ENCODE results near the gene APAF1. TPM values are rescaled to one million over a fixed set of nuclear protein-coding genes. Genes with fewer than 3 reads are reported as not detected.

Gene APAF1
- total RNA-seq, 1 donor from 2014 or later = 49.2 TPM

GRCh38 chr12:98735821-98736220 lies 90.7 kb downstream of the APAF1 start:
- no peak overlapping the region for H2AFZ ChIP-seq (ENCODE audit: low read depth, low read length)
- no peak overlapping the region for H3K4me3 ChIP-seq (ENCODE audit: insufficient read depth, low read depth, low read length)
- no peak overlapping the region for H3K27ac ChIP-seq (ENCODE audit: low read depth, low read length)
- Mint-ChIP-seq H3K27me3 (ENCODE audit: low read depth, unreplicated experiment) (no peaks in the 10 kb centered on the region), H3K4me3 (ENCODE audit: unreplicated experiment) (no peak overlapping the region), H3K9me3 (ENCODE audit: unreplicated experiment) (peaks cover under 1% of the 10 kb centered on the region), H3K4me1 (ENCODE audit: low read depth, unreplicated experiment) (peaks cover 8% of the 10 kb centered on the region), H3K36me3 (ENCODE audit: low read depth, unreplicated experiment) (peaks cover 17% of the 10 kb centered on the region), H3K27ac (ENCODE audit: unreplicated experiment) (peak overlapping the region; percentile 10)
- H3K9ac ChIP-seq (ENCODE audit: low read length) = no peak overlapping the region
- no peak overlapping the region for H3K4me2 ChIP-seq (ENCODE audit: low read length)
- no peak for TF ChIP-seq EZH2 (IDR thresholded peaks at IDR 0.05; ENCODE audit: insufficient read depth, low read length)
- TF ChIP-seq, protein P1, sequence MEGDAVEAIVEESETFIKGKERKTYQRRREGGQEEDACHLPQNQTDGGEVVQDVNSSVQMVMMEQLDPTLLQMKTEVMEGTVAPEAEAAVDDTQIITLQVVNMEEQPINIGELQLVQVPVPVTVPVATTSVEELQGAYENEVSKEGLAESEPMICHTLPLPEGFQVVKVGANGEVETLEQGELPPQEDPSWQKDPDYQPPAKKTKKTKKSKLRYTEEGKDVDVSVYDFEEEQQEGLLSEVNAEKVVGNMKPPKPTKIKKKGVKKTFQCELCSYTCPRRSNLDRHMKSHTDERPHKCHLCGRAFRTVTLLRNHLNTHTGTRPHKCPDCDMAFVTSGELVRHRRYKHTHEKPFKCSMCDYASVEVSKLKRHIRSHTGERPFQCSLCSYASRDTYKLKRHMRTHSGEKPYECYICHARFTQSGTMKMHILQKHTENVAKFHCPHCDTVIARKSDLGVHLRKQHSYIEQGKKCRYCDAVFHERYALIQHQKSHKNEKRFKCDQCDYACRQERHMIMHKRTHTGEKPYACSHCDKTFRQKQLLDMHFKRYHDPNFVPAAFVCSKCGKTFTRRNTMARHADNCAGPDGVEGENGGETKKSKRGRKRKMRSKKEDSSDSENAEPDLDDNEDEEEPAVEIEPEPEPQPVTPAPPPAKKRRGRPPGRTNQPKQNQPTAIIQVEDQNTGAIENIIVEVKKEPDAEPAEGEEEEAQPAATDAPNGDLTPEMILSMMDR (IDR thresholded peaks at IDR 0.05; ENCODE audit: insufficient read depth, low read depth, low read length) = no peak
- no peaks in the 10 kb centered on the region for H3K27me3 ChIP-seq (ENCODE audit: insufficient read depth, low read length)
- H3K79me2 ChIP-seq (ENCODE audit: insufficient read depth, low read length) = no peaks in the 10 kb centered on the region
- DNase-seq (ENCODE audit: low read depth) (no peak), FAIRE-seq (no peak)
- peaks cover 17% of the 10 kb centered on the region for H3K4me1 ChIP-seq (ENCODE audit: insufficient read depth, low read length)
- no peaks in the 10 kb centered on the region for H3K9me3 ChIP-seq (ENCODE audit: insufficient read depth, low read depth, low read length)
- peaks cover 14% of the 10 kb centered on the region for H3K36me3 ChIP-seq (ENCODE audit: insufficient read depth, low read length)
- H4K20me1 ChIP-seq (ENCODE audit: insufficient read depth, low read length) = no peaks in the 10 kb centered on the region

- peaks cover 6% of the 10 kb centered on the region for H3K36me3 ChIP-seq (ENCODE audit: insufficient read depth, low read length)
- no peak overlapping the region for H3K4me3 ChIP-seq (ENCODE audit: insufficient read depth, low read depth, low read length)
- no peaks in the 10 kb centered on the region for H3K9me3 ChIP-seq (ENCODE audit: insufficient read depth, low read depth, low read length)
- H3K79me2 ChIP-seq (ENCODE audit: insufficient read depth, low read length) = no peaks in the 10 kb centered on the region
- H4K20me1 ChIP-seq (ENCODE audit: insufficient read depth, low read length) = no peaks in the 10 kb centered on the region
- H3K4me1 ChIP-seq (ENCODE audit: insufficient read depth, low read length) = peaks cover 25% of the 10 kb centered on the region
- H3K27me3 Mint-ChIP-seq (ENCODE audit: low read depth, unreplicated experiment) = no peaks in the 10 kb centered on the region
- peaks cover 13% of the 10 kb centered on the region for H3K36me3 Mint-ChIP-seq (ENCODE audit: low read depth, unreplicated experiment)
- peaks cover 5% of the 10 kb centered on the region for H3K9me3 Mint-ChIP-seq (ENCODE audit: unreplicated experiment)
- no peak for TF ChIP-seq EZH2 (IDR thresholded peaks at IDR 0.05; ENCODE audit: insufficient read depth, low read length)
- TF ChIP-seq, protein P1 (IDR thresholded peaks at IDR 0.05; ENCODE audit: insufficient read depth, low read depth, low read length) = no peak
- no peak overlapping the region for H3K9ac ChIP-seq (ENCODE audit: low read length)
- no peak overlapping the region for H3K4me2 ChIP-seq (ENCODE audit: low read length)
- no peak overlapping the region for H3K27ac ChIP-seq (ENCODE audit: low read depth, low read length)
- no peak overlapping the region for H2AFZ ChIP-seq (ENCODE audit: low read depth, low read length)
- FAIRE-seq (no peak), DNase-seq (ENCODE audit: low read depth) (no peak)
- no peaks in the 10 kb centered on the region for H3K27me3 ChIP-seq (ENCODE audit: insufficient read depth, low read length)
- H3K4me1 Mint-ChIP-seq (ENCODE audit: low read depth, unreplicated experiment) = peaks cover 15% of the 10 kb centered on the region
- H3K4me3 Mint-ChIP-seq (ENCODE audit: unreplicated experiment) = no peak overlapping the region
- H3K27ac Mint-ChIP-seq (ENCODE audit: unreplicated experiment) = no peak overlapping the region
Observed at GRCh38 chr12:98736352-98737321, 91.5 kb downstream of the APAF1 start.

DNA sequence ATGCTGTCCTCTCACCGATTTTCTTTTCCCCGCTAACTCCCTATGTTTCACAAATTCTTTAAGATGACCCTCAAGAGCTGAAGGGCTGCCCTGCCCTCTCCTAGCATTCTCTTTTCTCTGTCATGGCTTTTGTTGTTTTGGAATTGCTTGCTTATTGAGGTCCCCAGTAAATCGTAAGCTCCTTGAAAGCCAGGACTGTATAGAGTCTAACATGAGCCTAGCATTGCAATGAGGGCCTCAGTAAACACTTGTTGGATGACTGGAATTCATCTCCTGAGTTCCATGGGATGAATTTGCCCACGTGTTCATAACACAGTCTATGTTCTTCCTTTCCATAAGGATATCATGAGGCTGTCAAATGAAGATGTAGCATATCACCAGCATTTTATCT lies 92.2 kb downstream of the APAF1 start:
- no peak overlapping the region for H2AFZ ChIP-seq (ENCODE audit: low read depth, low read length)
- no peak overlapping the region for H3K27ac ChIP-seq (ENCODE audit: low read depth, low read length)
- no peaks in the 10 kb centered on the region for H3K79me2 ChIP-seq (ENCODE audit: insufficient read depth, low read length)
- no peaks in the 10 kb centered on the region for H3K27me3 Mint-ChIP-seq (ENCODE audit: low read depth, unreplicated experiment)
- no peak overlapping the region for H3K4me2 ChIP-seq (ENCODE audit: low read length)
- no peaks in the 10 kb centered on the region for H3K27me3 ChIP-seq (ENCODE audit: insufficient read depth, low read length)
- TF ChIP-seq, protein P1 (IDR thresholded peaks at IDR 0.05; ENCODE audit: insufficient read depth, low read depth, low read length) = no peak
- no peak for TF ChIP-seq EZH2 (IDR thresholded peaks at IDR 0.05; ENCODE audit: insufficient read depth, low read length)
- no peaks in the 10 kb centered on the region for H3K9me3 ChIP-seq (ENCODE audit: insufficient read depth, low read depth, low read length)
- H3K4me1 ChIP-seq (ENCODE audit: insufficient read depth, low read length) = peaks cover 26% of the 10 kb centered on the region
- peaks cover under 1% of the 10 kb centered on the region for H3K36me3 ChIP-seq (ENCODE audit: insufficient read depth, low read length)
- peaks cover 19% of the 10 kb centered on the region for H3K4me1 Mint-ChIP-seq (ENCODE audit: low read depth, unreplicated experiment)
- peaks cover 13% of the 10 kb centered on the region for H3K36me3 Mint-ChIP-seq (ENCODE audit: low read depth, unreplicated experiment)
- DNase-seq (ENCODE audit: low read depth) (no peak), FAIRE-seq (no peak)
- no peaks in the 10 kb centered on the region for H4K20me1 ChIP-seq (ENCODE audit: insufficient read depth, low read length)
- no peak overlapping the region for H3K9ac ChIP-seq (ENCODE audit: low read length)
- H3K9me3 Mint-ChIP-seq (ENCODE audit: unreplicated experiment) = peaks cover 5% of the 10 kb centered on the region
- H3K27ac Mint-ChIP-seq (ENCODE audit: unreplicated experiment) = no peak overlapping the region
- no peak overlapping the region for H3K4me3 ChIP-seq (ENCODE audit: insufficient read depth, low read depth, low read length)
- no peak overlapping the region for H3K4me3 Mint-ChIP-seq (ENCODE audit: unreplicated experiment)

Measured in astrocyte (in vitro differentiated cells and primary cell).